Measurements from ENCODE around the gene FALEC.

The FALEC gene

GRCh38 chr1:150543500-150544143 lies 28.1 kb downstream of the FALEC start:
- DNase-seq (ENCODE audit: insufficient read length, low spot score) (no peak), FAIRE-seq (no peak)

DNA sequence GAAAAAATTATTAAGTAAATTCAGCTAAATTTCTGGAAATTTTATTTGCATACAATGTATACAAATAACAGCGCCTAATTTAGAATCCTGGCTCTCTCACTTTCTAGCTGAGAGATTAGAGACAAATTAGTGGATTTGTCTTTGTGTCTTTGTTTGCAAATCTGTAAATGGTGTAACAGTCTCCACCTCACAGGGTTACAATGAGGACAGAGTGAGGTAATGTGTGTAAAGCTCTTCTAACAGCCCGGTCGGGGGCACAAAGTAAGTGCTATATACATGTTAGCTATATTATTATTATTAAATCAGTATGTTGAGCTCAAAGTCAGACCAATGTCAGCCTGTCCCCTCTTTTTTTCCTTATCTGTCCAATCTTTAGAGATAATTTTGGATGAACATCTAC lies 28.7 kb downstream of the FALEC start:
- no peak for FAIRE-seq
- no peak for DNase-seq (ENCODE audit: insufficient read length, low spot score)

DNA sequence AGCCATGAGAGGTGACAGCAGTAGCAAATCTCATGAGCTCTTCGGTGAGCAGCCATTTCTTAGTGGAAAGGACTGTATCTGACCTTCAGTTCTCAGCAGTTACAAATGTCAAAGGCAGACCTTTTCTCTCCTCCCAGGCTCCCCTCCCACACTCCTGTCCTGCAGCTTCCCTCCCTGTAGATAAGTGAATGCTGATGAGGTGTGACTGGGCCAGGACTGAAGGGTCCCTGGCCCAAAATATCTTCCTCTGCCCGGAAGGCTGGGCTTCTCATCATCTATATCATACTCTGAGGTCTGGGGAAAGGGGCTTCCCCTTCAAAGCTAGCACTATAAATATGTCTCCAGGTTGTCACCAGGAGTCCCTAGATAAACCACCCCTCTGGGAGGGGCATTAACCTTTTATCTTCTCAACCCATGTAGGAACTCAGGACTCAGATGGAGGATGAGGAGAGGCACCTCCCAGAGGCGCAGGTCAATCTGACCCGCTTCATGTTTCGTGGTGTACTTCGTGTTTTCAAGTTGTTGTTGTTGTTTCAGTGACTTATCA lies 30.0 kb downstream of the FALEC start:
- FAIRE-seq, result no peak
- no peak for DNase-seq (ENCODE audit: insufficient read length, low spot score)

DNA sequence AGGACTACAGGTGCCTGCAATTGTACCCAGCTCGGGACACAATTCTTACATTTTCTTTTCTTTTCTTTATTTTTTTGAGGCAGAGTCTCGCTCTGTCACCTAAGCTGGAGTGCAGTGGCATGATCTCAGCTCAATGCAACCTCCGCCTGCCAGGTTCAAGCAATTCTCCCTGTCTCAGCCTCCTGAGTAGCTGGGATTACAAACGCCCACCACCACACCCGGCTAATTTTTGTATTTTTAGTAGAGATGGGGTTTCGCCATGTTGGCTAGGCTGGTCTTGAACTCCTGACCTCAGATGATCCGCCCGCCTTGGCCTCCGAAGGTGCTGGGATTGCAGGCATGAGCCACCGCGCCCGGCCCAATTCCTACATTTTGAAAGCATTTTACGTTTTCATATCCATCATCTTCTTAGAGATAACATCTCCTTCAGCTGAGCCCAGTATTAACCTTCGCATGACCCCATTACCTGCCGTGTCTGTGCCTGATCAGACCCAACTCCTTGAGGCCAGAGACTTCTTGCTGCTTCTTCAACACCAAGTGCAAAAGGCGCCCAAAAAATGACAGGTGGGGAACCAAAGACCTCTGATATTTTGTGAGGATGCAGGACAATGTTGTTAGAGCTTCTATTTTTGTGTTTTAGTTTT lies 30.9 kb downstream of the FALEC start:
- FAIRE-seq, result no peak
- DNase-seq (ENCODE audit: insufficient read length, low spot score), result no peak

DNA sequence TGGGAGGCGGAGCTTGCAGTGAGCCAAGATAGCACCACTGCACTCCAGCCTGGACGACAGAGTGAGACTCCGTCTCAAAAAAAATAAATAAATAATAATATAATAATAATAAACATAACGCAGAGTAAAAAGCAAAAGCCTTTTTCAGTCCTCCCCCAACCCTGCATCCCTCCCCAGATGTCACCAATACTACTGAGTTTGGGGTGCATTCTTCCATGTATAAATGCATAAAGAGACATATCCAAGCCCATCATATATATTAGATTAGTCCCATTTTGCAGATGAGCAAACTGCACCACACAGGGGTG lies 32.7 kb downstream of the FALEC start:
- FAIRE-seq (no peak), DNase-seq (ENCODE audit: insufficient read length, low spot score) (no peak)

GRCh38 chr1:150548632-150549495 lies 33.3 kb downstream of the FALEC start, which contains the start of gene ADAMTSL4:
Gene ADAMTSL4 (plus strand): TSS chr1:150549408. CDS start chr1:150552289, 2,881 bp downstream.
- FAIRE-seq, result no peak
- DNase-seq (ENCODE audit: insufficient read length, low spot score), result peak; percentile 45

DNA sequence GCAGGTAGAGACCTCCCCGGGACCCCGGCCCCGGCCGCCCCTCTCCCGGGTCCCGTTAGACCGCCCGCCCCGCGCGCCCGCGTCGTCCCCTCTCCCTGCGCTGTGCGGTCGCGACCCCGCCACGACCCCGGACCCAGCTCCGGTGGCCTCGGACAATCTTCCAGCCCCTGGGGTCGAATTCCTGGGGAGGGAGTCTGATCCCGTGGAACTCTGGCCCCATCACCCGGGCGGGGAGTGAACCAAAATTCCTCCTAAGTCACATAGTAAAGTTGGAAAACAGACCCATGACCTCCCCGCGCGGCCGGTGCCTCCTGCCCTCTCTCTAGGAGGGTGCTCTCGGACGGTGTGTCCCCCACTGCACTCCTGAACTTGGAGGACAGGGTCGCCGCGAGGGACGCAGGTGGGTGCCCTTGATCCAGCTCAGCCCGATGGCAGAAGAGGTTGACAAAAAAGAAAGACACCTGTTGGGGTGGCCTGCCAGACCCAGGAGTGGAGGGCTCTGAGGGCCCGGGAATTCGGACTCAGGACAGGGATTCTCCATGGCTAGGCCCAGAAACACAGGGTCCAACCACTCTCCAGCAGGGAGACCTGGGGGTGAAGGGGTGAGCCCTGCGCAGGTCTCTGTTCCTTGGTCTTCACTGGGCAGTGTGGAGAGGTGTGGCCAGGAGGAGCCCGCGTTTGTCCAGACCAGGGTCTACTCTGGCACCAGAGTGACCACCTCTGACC lies 34.1 kb downstream of the FALEC start:
- DNase-seq (ENCODE audit: insufficient read length, low spot score), result no peak
- FAIRE-seq, result no peak

GRCh38 chr1:150550222-150551050 lies 34.9 kb downstream of the FALEC start:
- FAIRE-seq (no peak), DNase-seq (ENCODE audit: insufficient read length, low spot score) (no peak)

DNA sequence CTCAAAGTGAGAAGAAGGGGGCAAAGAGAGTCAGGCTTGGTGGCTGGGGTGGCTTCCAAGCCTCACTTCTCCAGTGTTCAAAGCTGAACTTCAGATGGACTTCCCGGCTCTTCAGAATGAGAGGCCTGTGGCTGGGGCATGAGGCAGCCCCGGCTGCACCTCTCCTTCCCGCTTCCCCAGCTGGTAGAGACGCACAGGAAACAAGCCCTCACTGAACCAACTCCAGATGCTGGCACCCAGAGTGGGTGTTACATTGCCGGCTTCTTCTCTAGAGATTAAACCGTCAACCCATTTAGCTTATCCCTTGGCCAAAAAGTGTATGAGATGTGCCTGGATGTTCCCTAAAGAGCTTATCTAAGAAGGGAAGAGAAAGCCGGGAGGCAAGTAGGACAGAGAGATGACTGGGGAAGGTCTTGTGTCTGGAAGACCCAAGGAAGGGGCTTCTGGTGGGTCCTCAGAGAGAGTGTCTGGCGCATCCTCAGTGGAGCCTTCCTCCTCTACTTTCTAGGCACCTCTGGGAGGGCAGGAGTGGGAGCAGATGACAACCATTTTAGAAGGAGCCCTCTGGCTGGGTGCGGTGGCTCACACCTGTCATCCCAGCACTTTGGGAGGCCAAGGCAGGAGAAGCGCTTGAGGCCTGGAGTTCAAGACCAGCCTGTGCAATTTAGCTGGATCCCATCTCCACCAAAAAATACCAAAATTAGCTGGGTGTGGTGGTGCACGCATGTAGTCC lies 35.7 kb downstream of the FALEC start:
- DNase-seq (ENCODE audit: insufficient read length, low spot score) (no peak), FAIRE-seq (no peak)

GRCh38 chr1:150551784-150552127 lies 36.2 kb downstream of the FALEC start:
- no peak for DNase-seq (ENCODE audit: insufficient read length, low spot score)
- FAIRE-seq, result no peak

- DNase-seq (ENCODE audit: insufficient read length, low spot score), result peak; percentile 83
- no peak for FAIRE-seq
These were observed 36.8 kb downstream of the FALEC start for GRCh38 chr1:150552128-150552910.

DNA sequence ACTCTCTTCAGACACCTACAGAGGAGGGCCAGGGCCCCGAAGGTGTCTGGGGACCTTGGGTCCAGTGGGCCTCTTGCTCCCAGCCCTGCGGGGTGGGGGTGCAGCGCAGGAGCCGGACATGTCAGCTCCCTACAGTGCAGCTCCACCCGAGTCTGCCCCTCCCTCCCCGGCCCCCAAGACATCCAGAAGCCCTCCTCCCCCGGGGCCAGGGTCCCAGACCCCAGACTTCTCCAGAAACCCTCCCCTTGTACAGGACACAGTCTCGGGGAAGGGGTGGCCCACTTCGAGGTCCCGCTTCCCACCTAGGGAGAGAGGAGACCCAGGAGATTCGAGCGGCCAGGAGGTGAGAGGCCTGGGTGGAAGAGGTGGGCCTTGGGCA lies 37.3 kb downstream of the FALEC start:
- FAIRE-seq (no peak), DNase-seq (ENCODE audit: insufficient read length, low spot score) (no peak)

GRCh38 chr1:150553392-150554085 lies 38.0 kb downstream of the FALEC start:
- FAIRE-seq (no peak), DNase-seq (ENCODE audit: insufficient read length, low spot score) (no peak)

DNA sequence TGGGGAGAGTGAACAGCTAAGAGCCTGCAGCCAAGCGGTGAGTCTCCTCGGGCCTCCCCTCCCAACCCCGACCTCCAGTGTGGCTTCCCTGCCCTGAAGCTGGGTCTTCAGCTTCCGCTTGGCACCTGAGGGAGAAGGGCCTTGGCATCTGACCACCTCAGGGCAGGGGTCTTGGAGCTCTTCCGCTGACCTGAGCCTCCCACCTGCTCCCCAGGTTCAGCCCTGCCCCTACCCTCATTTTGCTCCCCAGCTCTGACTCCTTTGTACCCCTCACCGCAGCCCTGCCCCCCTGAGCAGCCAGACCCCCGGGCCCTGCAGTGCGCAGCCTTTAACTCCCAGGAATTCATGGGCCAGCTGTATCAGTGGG lies 38.5 kb downstream of the FALEC start:
- FAIRE-seq (no peak), DNase-seq (ENCODE audit: insufficient read length, low spot score) (no peak)

DNA sequence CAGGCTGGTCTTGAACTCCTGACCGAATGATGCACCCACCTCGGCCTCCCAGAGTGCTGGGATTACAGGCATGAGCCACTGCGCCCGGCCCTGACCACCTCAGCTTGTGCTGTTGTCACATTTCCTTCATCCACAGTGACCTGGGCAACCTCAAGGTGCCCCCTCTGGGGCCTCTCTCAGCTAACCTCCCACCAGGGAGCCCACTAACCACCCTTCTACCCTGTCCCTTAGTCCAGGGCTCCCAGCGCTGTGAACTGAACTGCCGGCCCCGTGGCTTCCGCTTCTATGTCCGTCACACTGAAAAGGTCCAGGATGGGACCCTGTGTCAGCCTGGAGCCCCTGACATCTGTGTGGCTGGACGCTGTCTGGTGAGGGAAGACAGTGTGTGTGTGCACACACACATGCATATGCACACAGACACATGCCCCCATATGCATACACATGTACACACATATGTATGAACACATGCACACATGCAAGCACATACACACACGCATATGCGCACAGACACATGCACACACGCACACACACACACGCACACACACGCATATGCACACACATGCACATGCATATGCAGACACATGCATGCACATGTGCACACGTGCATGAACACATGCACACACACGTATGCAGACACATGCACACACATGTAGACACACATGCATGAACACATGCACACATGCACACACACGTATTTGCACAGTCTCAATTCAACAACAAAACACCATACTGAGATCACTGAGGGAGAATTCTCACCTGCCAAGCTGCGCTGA lies 39.8 kb downstream of the FALEC start:
- peak; percentile 89 for FAIRE-seq

DNA sequence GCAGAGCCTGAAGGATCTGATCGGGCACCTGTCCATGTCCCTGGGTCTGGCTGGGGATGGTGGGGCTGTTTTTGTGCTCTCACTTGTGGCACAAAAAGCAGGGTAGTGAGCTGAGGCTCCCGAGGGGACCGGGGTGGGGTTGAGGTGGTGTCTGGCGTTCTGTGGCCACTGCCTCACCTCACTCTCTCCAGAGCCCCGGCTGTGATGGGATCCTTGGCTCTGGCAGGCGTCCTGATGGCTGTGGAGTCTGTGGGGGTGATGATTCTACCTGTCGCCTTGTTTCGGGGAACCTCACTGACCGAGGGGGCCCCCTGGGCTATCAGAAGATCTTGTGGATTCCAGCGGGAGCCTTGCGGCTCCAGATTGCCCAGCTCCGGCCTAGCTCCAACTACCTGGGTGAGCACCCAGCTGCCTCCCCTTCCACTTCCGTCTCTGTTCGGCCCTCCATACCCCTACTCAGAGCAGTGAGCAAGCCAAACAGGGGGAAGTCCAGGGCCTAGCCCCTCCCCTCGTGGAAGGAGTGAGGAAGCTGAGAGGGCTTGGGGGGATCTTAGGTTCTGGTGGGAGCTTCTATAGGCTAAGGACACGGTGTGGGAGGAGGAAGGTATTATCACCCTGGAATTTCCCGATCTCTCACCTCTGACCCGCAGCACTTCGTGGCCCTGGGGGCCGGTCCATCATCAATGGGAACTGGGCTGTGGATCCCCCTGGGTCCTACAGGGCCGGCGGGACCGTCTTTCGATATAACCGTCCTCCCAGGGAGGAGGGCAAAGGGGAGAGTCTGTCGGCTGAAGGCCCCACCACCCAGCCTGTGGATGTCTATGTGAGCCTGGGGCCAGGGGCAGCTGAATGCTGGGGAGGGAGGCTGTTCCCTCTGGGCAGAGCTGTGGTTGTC lies 40.7 kb downstream of the FALEC start:
- FAIRE-seq (no peak), DNase-seq (ENCODE audit: insufficient read length, low spot score) (no peak)

More for the DNA sequence above, 39.8 kb downstream of the FALEC start:
- DNase-seq (ENCODE audit: insufficient read length, low spot score), result no peak

All from HTR-8/SVneo (cell line).